Calu3 (cell line): ENCODE data around the gene DBP. TPM values are rescaled to one million over a fixed set of nuclear protein-coding genes. Genes with fewer than 3 reads are reported as not detected.

Source experiments
- BruUV-seq: library from RNA; stranded (reverse); fragments of 400-500 nt; replicated peaks from 2 replicates; lab custom pipeline; 2021; lab: Mats Ljungman, UMichigan
- CTCF ChIA-PET: fragments of 300-600 bp; sonication (Branson Sonifier 250); formaldehyde crosslinking; loops from one replicate; lab custom pipeline; 2022; ENCODE audit warnings: antibody characterized with exemption; lab: Charles Lee
- DNase-seq: peaks from one replicate; pipeline ENCODE4 v3.0.0; 2022
- H3K27ac Mint-ChIP-seq: one replicate; pipeline ENCODE4 v1.8.0; 2022; ENCODE audit warnings: mixed read lengths; ENCODE audit not compliant: unreplicated experiment
- H3K27me3 Mint-ChIP-seq: one replicate; pipeline ENCODE4 v1.8.0; 2022; ENCODE audit warnings: mixed read lengths; ENCODE audit not compliant: unreplicated experiment
- H3K36me3 Mint-ChIP-seq: one replicate; pipeline ENCODE4 v1.8.0; 2022; ENCODE audit warnings: mild to moderate bottlenecking, moderate library complexity, mixed read lengths; ENCODE audit not compliant: insufficient read depth, unreplicated experiment
- H3K4me1 Mint-ChIP-seq: one replicate; pipeline ENCODE4 v1.8.0; 2022; ENCODE audit warnings: mild to moderate bottlenecking, low read depth, mixed read lengths; ENCODE audit not compliant: unreplicated experiment
- H3K4me3 Mint-ChIP-seq: one replicate; pipeline ENCODE4 v1.8.0; 2022; ENCODE audit warnings: mild to moderate bottlenecking, low read depth, moderate library complexity, mixed read lengths; ENCODE audit not compliant: unreplicated experiment
- H3K9me3 Mint-ChIP-seq: one replicate; pipeline ENCODE4 v1.8.0; 2022; ENCODE audit warnings: low read depth, mixed read lengths; ENCODE audit not compliant: unreplicated experiment
- CTCF ChIP-seq: fragments of 200-600 bp; IDR thresholded peaks from one replicate; pipeline ENCODE4 v1.8.0; 2022; ENCODE audit warnings: antibody characterized with exemption; ENCODE audit not compliant: unreplicated experiment
- intact Hi-C: fragments of 100-400 bp; cut with micrococcal nuclease; formaldehyde crosslinking; loops from one replicate; pipeline ENCODE4 v1.10.0; 2022; ENCODE audit not compliant: unreplicated experiment
- total RNA-seq: library from RNA; stranded (reverse); gene quantifications from 2 replicates; pipeline ENCODE4 v1.2.3, GENCODE V29; 2022

DBP gene
- total RNA-seq, 1 experiment from 2014 or later, result 4.3 TPM

DNA sequence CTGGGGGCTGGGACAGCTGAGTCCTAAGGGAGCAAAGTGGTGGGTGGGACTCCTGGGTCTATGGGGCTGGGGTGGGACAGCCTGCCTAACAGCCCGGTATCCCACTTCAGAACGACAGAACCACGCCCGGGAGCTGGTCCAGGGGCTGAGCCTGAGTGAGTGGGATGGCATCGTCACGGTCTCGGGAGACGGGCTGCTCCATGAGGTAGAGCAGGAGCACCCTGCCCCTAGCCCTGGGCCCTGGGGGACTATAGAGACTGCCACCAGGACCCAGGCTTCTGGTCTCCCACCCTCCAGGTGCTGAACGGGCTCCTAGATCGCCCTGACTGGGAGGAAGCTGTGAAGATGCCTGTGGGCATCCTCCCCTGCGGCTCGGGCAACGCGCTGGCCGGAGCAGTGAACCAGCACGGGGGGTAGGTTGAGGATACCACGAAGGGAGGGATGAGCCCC lies 9.3 kb downstream of the DBP start:
- TF ChIP-seq CTCF, result no peak
- CTCF ChIA-PET, result no interaction called here
- no peak for DNase-seq
- Mint-ChIP-seq H3K9me3 (no peaks in the 10 kb centered on the region), H3K27me3 (no peaks in the 10 kb centered on the region), H3K4me1 (peaks cover 37% of the 10 kb centered on the region), H3K4me3 (no peak overlapping the region), H3K36me3 (peaks cover 40% of the 10 kb centered on the region), H3K27ac (no peak overlapping the region)
- intact Hi-C loops, result no loop called here
- no TSS peak for BruUV-seq

GRCh38 chr19:48627201-48627864 lies 9.8 kb downstream of the DBP start:
- intact Hi-C loops, result no loop called here
- DNase-seq, result peak; percentile 60
- Mint-ChIP-seq H3K27me3 (no peaks in the 10 kb centered on the region), H3K4me1 (peaks cover 37% of the 10 kb centered on the region), H3K9me3 (no peaks in the 10 kb centered on the region), H3K27ac (no peak overlapping the region), H3K36me3 (peaks cover 40% of the 10 kb centered on the region), H3K4me3 (no peak overlapping the region)
- CTCF ChIA-PET, result interaction anchor here (0.5 kb wide), 1 partner anchor 80 kb away, joined by 6 read pairs; no protein-coding TSS in a partner anchor
- no peak for TF ChIP-seq CTCF
- no TSS peak for BruUV-seq

- intact Hi-C loops, result no loop called here
- DNase-seq, result no peak
- Mint-ChIP-seq H3K27me3 (no peaks in the 10 kb centered on the region), H3K4me3 (no peak overlapping the region), H3K27ac (no peak overlapping the region), H3K36me3 (peaks cover 36% of the 10 kb centered on the region), H3K4me1 (peaks cover 37% of the 10 kb centered on the region), H3K9me3 (no peaks in the 10 kb centered on the region)
- no peak for TF ChIP-seq CTCF
- CTCF ChIA-PET, result no interaction called here
- BruUV-seq, result no TSS peak
These were observed 11.3 kb downstream of the DBP start for GRCh38 chr19:48625891-48626327.

DNA sequence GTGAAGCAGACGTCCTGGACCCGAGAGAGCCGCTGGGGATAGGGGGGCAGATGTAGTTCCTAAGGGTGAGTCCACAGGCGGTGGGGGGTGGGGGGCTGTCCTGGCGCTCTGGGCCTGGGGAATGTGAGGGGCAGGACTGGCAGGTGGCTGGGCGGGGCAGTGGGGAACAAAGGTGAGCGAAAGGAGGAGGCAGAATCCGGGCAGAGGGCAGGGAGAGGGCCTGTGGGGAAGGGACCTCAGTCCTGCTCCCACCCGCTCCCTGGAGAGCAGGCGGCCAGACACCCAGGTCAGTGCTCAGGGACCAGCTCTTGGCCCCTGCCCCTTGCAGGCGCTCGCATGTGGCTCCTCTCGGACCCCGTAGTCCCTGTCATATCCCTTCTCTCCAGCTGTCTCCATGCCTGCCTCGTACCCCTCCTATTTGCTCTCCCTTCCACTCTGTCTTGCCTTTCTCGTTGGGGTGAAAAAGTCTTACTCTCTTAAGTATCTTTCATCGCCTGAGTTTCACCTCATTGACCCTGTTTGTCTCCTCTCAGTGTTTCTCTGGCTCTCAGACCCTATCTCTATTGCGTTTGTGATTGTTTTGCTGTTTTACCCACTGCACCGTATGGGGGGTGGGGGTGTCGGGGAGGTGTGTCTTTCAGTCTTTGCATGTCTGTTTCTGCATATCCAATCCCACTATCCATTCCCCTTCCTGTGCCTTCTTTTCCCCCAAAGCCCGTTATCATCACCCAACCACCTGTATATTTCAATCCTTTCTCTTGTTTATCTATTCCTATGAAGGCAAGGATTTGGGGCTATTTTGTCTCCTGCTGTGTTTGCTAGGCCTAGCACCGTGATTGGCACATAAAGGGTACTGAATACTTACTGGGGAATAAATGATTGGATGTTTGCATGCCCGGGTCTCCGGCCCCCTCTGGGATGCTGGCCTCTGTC lies 12.1 kb downstream of the DBP start:
- no peaks in the 10 kb centered on the region for H3K9me3 Mint-ChIP-seq
- peaks cover 29% of the 10 kb centered on the region for H3K36me3 Mint-ChIP-seq
- peaks cover 38% of the 10 kb centered on the region for H3K4me1 Mint-ChIP-seq
- no TSS peak for BruUV-seq
- H3K27me3 Mint-ChIP-seq, result no peaks in the 10 kb centered on the region
- DNase-seq, result no peak
- H3K27ac Mint-ChIP-seq, result no peak overlapping the region
- intact Hi-C loops, result no loop called here
- CTCF ChIA-PET, result no interaction called here
- no peak for TF ChIP-seq CTCF
- H3K4me3 Mint-ChIP-seq, result no peak overlapping the region
